K562 (cell line): Measurements from ENCODE around the gene UPP1. TPM values are rescaled to one million over a fixed set of nuclear protein-coding genes. Genes with fewer than 3 reads are reported as not detected.
A peak's percentile ranks its signal among the peaks of the same experiment; 100 is the strongest.

ENCODE experiments used
- ARID2 ChIP-seq: fragments of 450-650 bp; IDR thresholded peaks from 2 replicates; pipeline ENCODE4 v1.6.1; 2017; ENCODE audit warnings: antibody characterized with exemption, mild to moderate bottlenecking
- BHLHE40 ChIP-seq: IDR thresholded peaks from 2 replicates; pipeline ENCODE4 v1.6.1; 2011; ENCODE audit warnings: low read length, improper control_type of control experiment
- FOXJ3 ChIP-seq: sonication (generic); formaldehyde crosslinking; IDR thresholded peaks from 2 replicates; pipeline ENCODE4 v1.4.0; 2020; ENCODE audit warnings: mild to moderate bottlenecking, missing genetic modification reagents
- GATA2 ChIP-seq: sonication (generic); formaldehyde crosslinking; IDR thresholded peaks from 2 replicates; pipeline ENCODE4 v1.4.0; 2020; ENCODE audit warnings: mild to moderate bottlenecking, missing genetic modification reagents
- HLTF ChIP-seq: fragments of 450-650 bp; IDR thresholded peaks from 2 replicates; pipeline ENCODE4 v1.6.1; 2016
- KAT2B ChIP-seq: IDR thresholded peaks from one replicate; pipeline ENCODE4 v1.6.1; 2012; ENCODE audit warnings: low read depth, mild to moderate bottlenecking, control low read depth, inconsistent platforms, low read length, moderate library complexity
- NFE2 ChIP-seq: IDR thresholded peaks from 2 replicates; pipeline ENCODE4 v1.6.1; 2014; ENCODE audit warnings: antibody characterized with exemption, low read depth
- SRSF1 ChIP-seq: fragments of 200-400 bp; formaldehyde crosslinking; IDR thresholded peaks from 2 replicates; pipeline ENCODE4 v1.6.1; 2017; ENCODE audit warnings: mild to moderate bottlenecking, low read depth, low read length, moderate library complexity
- STAG1 ChIP-seq: sonication (generic); formaldehyde crosslinking; IDR thresholded peaks from 2 replicates; pipeline ENCODE4 v1.5.0; 2020; ENCODE audit warnings: missing genetic modification reagents, borderline replicate concordance
- SUPT5H ChIP-seq: fragments of 450-650 bp; IDR thresholded peaks from 2 replicates; pipeline ENCODE4 v1.6.1; 2016
- ZNF263 ChIP-seq: sonication (generic); formaldehyde crosslinking; IDR thresholded peaks from 2 replicates; pipeline ENCODE4 v1.8.0; 2022; ENCODE audit warnings: mild to moderate bottlenecking, missing genetic modification reagents, borderline replicate concordance
- ZNF75A ChIP-seq: fragments of 450-650 bp; formaldehyde crosslinking; IDR thresholded peaks from 2 replicates; pipeline ENCODE4 v1.4.0; 2020; ENCODE audit warnings: mild to moderate bottlenecking
- ZNF780A ChIP-seq: fragments of 250-450 bp; sonication (Bioruptor Pico); IDR thresholded peaks from 2 replicates; pipeline ENCODE4 v1.5.0; 2021; ENCODE audit warnings: mild to moderate bottlenecking
- polyA plus RNA-seq, 8 experiments: library from polyadenylated mRNA; depleted of rRNA in 4 of 8; stranded (reverse) in 5 of 8; unstranded in 3 of 8; fragments of >200 nt; fragmentation: Nextera tagmentation in 2 of 8; fragmentation: Illumina TruSeq in 1 of 8; extraction: Ambion mirVana in 2 of 8; extraction: Trizol in 1 of 8; gene quantifications; 2 replicates each; pipeline versions ENCODE4 v1.2.1 to v1.2.3, GENCODE V29; 2011 to 2014; ENCODE audit warnings: inconsistent platforms in 1 of 8, missing spikeins in 1 of 8
- total RNA-seq, 7 experiments: library from RNA; depleted of rRNA in 6 of 7; stranded (reverse); fragments of >200 nt in 6 of 7; fragmentation: Illumina TruSeq in 2 of 7; extraction: Trizol in 2 of 7; gene quantifications; 2 replicates each; pipeline versions ENCODE4 v1.2.1 to v1.2.3, GENCODE V29; 2011 to 2021; ENCODE audit warnings: low replicate concordance in 1 of 7
- TF ChIP-seq, protein P1 (sequence below), 2 experiments: fragments of 450-650 bp in 1 of 2; IDR thresholded peaks; 2 replicates each; pipeline ENCODE4 v1.6.1; 2011 to 2017; ENCODE audit warnings: low read depth in 2 of 2, antibody characterized with exemption in 1 of 2, borderline replicate concordance in 1 of 2, low read length in 1 of 2, mild to moderate bottlenecking in 1 of 2, mixed read lengths in 1 of 2; ENCODE audit not compliant: control insufficient read depth in 1 of 2
- TF ChIP-seq, protein P2 (sequence below): fragments of 250-450 bp; sonication (Bioruptor Pico); IDR thresholded peaks from 2 replicates; pipeline ENCODE4 v1.4.0; 2020; ENCODE audit warnings: mild to moderate bottlenecking, moderate library complexity
- TF ChIP-seq, protein P3 (sequence below), 2 experiments: fragments of 150-350 bp in 1 of 2; IDR thresholded peaks; 2 replicates each; pipeline ENCODE4 v1.6.1; 2012 to 2016; ENCODE audit warnings: low read depth in 2 of 2, low read length in 2 of 2, mild to moderate bottlenecking in 1 of 2, moderate library complexity in 1 of 2
- TF ChIP-seq, protein P4 (sequence below), 3 experiments: IDR thresholded peaks in 2 of 3; conservative IDR thresholded peaks in 1 of 3; 2 replicates each; pipeline ENCODE4 v1.5.1; 2011 to 2012; ENCODE audit warnings: low read length in 3 of 3, mild to moderate bottlenecking in 3 of 3, control low read depth in 2 of 3, improper control_type of control experiment in 1 of 3, inconsistent platforms in 1 of 3, low read depth in 1 of 3, mixed read lengths in 1 of 3, moderate library complexity in 1 of 3; ENCODE audit not compliant: insufficient read depth in 2 of 3

UPP1 gene
- total and polyA plus RNA-seq, 9 of the 15 experiments (the other 6 are each of a cell fraction or from before 2014, with no cell fraction given), result 0.38 to 2.4 (median 0.61) TPM

DNA sequence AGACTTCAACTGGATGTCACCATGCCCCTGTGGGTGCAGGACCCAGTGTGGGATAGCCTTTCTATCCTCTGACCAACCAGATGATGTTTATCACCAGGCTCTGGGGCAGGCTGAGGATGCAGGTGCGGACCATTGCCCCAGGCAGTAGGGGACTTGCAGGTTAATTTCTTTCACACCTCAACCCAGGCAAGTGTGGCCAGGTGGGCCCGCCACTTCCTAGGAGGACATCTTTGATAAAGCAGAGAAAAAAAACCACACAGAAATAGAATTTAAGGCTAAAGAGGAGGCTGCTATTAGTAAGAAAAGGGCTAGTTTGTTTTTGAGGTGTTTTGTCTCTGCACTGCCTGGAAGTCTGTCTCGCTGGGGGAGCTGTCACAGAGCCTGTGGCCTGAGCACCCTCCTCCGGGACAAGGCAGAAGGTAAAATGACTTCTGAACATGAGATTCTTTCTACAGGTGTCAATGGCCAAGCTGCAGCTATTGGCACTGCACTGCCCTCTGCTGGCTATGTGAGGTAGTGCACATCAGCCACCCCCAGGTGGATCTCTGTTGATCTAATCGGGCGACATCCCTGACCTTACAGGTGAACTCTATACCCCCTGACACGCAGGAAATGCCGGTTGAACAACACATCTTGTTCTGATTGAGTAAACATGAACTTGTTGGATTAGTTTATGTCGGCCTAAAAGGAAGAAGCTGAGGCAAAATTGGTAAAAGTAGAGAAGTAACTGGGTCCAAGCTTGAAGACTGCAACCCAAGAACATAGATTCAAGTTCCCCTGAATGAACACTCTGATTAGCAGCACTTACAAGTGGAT is 21.0 kb downstream of the UPP1 start (continued):
- TF ChIP-seq STAG1 (CRISPR knock-in tag) (peak; percentile 64; the same call in 1 of the 2 replicates), BHLHE40 (no peak), FOXJ3 (CRISPR knock-in tag) (no peak), ARID2 (peak; percentile 55; the same call in 1 of the 2 replicates), SRSF1 (no peak), HLTF (no peak), ZNF780A (CRISPR knock-in tag) (no peak), GATA2 (CRISPR knock-in tag) (peak; percentile 39; the same call in 1 of the 2 replicates), KAT2B (no peak), ZNF263 (CRISPR knock-in tag) (no peak), ZNF75A (CRISPR knock-in tag) (no peak), NFE2 (no peak), SUPT5H (no peak)
- TF ChIP-seq, protein P1, sequence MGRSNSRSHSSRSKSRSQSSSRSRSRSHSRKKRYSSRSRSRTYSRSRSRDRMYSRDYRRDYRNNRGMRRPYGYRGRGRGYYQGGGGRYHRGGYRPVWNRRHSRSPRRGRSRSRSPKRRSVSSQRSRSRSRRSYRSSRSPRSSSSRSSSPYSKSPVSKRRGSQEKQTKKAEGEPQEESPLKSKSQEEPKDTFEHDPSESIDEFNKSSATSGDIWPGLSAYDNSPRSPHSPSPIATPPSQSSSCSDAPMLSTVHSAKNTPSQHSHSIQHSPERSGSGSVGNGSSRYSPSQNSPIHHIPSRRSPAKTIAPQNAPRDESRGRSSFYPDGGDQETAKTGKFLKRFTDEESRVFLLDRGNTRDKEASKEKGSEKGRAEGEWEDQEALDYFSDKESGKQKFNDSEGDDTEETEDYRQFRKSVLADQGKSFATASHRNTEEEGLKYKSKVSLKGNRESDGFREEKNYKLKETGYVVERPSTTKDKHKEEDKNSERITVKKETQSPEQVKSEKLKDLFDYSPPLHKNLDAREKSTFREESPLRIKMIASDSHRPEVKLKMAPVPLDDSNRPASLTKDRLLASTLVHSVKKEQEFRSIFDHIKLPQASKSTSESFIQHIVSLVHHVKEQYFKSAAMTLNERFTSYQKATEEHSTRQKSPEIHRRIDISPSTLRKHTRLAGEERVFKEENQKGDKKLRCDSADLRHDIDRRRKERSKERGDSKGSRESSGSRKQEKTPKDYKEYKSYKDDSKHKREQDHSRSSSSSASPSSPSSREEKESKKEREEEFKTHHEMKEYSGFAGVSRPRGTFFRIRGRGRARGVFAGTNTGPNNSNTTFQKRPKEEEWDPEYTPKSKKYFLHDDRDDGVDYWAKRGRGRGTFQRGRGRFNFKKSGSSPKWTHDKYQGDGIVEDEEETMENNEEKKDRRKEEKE (IDR thresholded peaks at IDR 0.05; ENCODE audit: borderline replicate concordance in 1 of 2, control insufficient read depth in 1 of 2, low read depth in 2 of 2, low read length in 1 of 2), result no peak
- TF ChIP-seq, protein P2, sequence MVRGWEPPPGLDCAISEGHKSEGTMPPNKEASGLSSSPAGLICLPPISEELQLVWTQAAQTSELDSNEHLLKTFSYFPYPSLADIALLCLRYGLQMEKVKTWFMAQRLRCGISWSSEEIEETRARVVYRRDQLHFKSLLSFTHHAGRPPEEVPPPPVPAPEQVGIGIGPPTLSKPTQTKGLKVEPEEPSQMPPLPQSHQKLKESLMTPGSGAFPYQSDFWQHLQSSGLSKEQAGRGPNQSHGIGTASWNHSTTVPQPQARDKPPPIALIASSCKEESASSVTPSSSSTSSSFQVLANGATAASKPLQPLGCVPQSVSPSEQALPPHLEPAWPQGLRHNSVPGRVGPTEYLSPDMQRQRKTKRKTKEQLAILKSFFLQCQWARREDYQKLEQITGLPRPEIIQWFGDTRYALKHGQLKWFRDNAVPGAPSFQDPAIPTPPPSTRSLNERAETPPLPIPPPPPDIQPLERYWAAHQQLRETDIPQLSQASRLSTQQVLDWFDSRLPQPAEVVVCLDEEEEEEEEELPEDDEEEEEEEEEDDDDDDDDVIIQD (CRISPR knock-in tag), result no peak
- TF ChIP-seq, protein P3, sequence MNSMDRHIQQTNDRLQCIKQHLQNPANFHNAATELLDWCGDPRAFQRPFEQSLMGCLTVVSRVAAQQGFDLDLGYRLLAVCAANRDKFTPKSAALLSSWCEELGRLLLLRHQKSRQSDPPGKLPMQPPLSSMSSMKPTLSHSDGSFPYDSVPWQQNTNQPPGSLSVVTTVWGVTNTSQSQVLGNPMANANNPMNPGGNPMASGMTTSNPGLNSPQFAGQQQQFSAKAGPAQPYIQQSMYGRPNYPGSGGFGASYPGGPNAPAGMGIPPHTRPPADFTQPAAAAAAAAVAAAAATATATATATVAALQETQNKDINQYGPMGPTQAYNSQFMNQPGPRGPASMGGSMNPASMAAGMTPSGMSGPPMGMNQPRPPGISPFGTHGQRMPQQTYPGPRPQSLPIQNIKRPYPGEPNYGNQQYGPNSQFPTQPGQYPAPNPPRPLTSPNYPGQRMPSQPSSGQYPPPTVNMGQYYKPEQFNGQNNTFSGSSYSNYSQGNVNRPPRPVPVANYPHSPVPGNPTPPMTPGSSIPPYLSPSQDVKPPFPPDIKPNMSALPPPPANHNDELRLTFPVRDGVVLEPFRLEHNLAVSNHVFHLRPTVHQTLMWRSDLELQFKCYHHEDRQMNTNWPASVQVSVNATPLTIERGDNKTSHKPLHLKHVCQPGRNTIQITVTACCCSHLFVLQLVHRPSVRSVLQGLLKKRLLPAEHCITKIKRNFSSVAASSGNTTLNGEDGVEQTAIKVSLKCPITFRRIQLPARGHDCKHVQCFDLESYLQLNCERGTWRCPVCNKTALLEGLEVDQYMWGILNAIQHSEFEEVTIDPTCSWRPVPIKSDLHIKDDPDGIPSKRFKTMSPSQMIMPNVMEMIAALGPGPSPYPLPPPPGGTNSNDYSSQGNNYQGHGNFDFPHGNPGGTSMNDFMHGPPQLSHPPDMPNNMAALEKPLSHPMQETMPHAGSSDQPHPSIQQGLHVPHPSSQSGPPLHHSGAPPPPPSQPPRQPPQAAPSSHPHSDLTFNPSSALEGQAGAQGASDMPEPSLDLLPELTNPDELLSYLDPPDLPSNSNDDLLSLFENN (IDR thresholded peaks at IDR 0.05; ENCODE audit: low read depth in 2 of 2, low read length in 2 of 2), result no peak
- TF ChIP-seq, protein P4, sequence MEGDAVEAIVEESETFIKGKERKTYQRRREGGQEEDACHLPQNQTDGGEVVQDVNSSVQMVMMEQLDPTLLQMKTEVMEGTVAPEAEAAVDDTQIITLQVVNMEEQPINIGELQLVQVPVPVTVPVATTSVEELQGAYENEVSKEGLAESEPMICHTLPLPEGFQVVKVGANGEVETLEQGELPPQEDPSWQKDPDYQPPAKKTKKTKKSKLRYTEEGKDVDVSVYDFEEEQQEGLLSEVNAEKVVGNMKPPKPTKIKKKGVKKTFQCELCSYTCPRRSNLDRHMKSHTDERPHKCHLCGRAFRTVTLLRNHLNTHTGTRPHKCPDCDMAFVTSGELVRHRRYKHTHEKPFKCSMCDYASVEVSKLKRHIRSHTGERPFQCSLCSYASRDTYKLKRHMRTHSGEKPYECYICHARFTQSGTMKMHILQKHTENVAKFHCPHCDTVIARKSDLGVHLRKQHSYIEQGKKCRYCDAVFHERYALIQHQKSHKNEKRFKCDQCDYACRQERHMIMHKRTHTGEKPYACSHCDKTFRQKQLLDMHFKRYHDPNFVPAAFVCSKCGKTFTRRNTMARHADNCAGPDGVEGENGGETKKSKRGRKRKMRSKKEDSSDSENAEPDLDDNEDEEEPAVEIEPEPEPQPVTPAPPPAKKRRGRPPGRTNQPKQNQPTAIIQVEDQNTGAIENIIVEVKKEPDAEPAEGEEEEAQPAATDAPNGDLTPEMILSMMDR (IDR thresholded peaks at IDR 0.05 in 2 of 3, conservative IDR thresholded peaks at IDR 0.05 in 1 of 3; ENCODE audit: insufficient read depth in 2 of 3, low read depth in 1 of 3, low read length in 3 of 3), result peak; percentile 83 to 95 (median 90)
